Liver (tissue), 9 donors: Measurements from ENCODE around the gene SLC25A21. TPM values are rescaled to one million over a fixed set of nuclear protein-coding genes. Genes with fewer than 3 reads are reported as not detected.

Experiments
- DNase-seq: peaks from one replicate; pipeline ENCODE4 v3.0.0-alpha.2; 2017; ENCODE audit warnings: low spot score
- H3K27ac ChIP-seq, 2 donors: one replicate each; pipeline ENCODE4 v1.7.0; 2013; ENCODE audit warnings: inconsistent platforms in 2 of 2, low read length in 2 of 2, control low read depth in 1 of 2, low read depth in 1 of 2, mild to moderate bottlenecking in 1 of 2
- H3K27me3 ChIP-seq, 4 donors: one replicate each; pipeline versions ENCODE4 v1.6.1 to v1.7.0; 2013; ENCODE audit warnings: low read length in 3 of 4, inconsistent platforms in 1 of 4, mild to moderate bottlenecking in 1 of 4, moderate library complexity in 1 of 4; ENCODE audit not compliant: control insufficient read depth in 4 of 4, insufficient read depth in 4 of 4
- H3K36me3 ChIP-seq, 4 donors: one replicate each; pipeline versions ENCODE4 v1.6.1 to v1.7.0; 2013; ENCODE audit warnings: low read length in 3 of 4, mild to moderate bottlenecking in 3 of 4, low read depth in 1 of 4, moderate library complexity in 1 of 4; ENCODE audit not compliant: control insufficient read depth in 4 of 4, insufficient read depth in 3 of 4
- H3K4me1 ChIP-seq, 4 donors: one replicate each; pipeline versions ENCODE4 v1.6.1 to v1.7.0; 2013; ENCODE audit warnings: low read length in 3 of 4, mild to moderate bottlenecking in 3 of 4, moderate library complexity in 1 of 4; ENCODE audit not compliant: control insufficient read depth in 4 of 4, insufficient read depth in 4 of 4
- H3K4me3 ChIP-seq, 3 donors: one replicate each; pipeline versions ENCODE4 v1.6.1 to v1.7.0; 2013; ENCODE audit warnings: low read length in 3 of 3, control low read depth in 1 of 3, low read depth in 1 of 3, mild to moderate bottlenecking in 1 of 3
- H3K9ac ChIP-seq, 2 donors: one replicate each; pipeline ENCODE4 v1.7.0; 2013; ENCODE audit warnings: low read length in 2 of 2, mild to moderate bottlenecking in 2 of 2, moderate library complexity in 2 of 2, control low read depth in 1 of 2, low read depth in 1 of 2
- H3K9me3 ChIP-seq, 4 donors: one replicate each; pipeline versions ENCODE4 v1.6.1 to v1.7.0; 2013; ENCODE audit warnings: low read length in 3 of 4; ENCODE audit not compliant: control insufficient read depth in 4 of 4
- ATF3 ChIP-seq: IDR thresholded peaks from 2 replicates; pipeline ENCODE4 v1.6.1; 2016; ENCODE audit warnings: antibody characterized with exemption
- EGR1 ChIP-seq, 2 donors: IDR thresholded peaks; 2 replicates each; pipeline ENCODE4 v1.6.1; 2016 to 2018; ENCODE audit warnings: antibody characterized with exemption in 2 of 2, low read depth in 2 of 2
- FOXA1 ChIP-seq: IDR thresholded peaks from 2 replicates; pipeline ENCODE4 v1.6.1; 2016; ENCODE audit warnings: antibody characterized with exemption
- FOXA2 ChIP-seq: IDR thresholded peaks from 2 replicates; pipeline ENCODE4 v1.6.1; 2016; ENCODE audit warnings: antibody characterized with exemption
- GABPA ChIP-seq, 2 donors: IDR thresholded peaks in 1 of 2; conservative IDR thresholded peaks in 1 of 2; 2 replicates each; pipeline ENCODE4 v1.6.1; 2016; ENCODE audit warnings: antibody characterized with exemption in 2 of 2, mild to moderate bottlenecking in 1 of 2, moderate library complexity in 1 of 2
- HNF4A ChIP-seq, 2 donors: conservative IDR thresholded peaks; 2 replicates each; pipeline ENCODE4 v1.6.1; 2016; ENCODE audit warnings: antibody characterized with exemption in 2 of 2, mild to moderate bottlenecking in 2 of 2
- HNF4G ChIP-seq: IDR thresholded peaks from 2 replicates; pipeline ENCODE4 v1.6.1; 2016; ENCODE audit warnings: antibody characterized with exemption
- JUND ChIP-seq, 2 donors: IDR thresholded peaks; 2 replicates each; pipeline ENCODE4 v1.6.1; 2016; ENCODE audit warnings: antibody characterized with exemption in 2 of 2
- NR2F2 ChIP-seq: IDR thresholded peaks from 2 replicates; pipeline ENCODE4 v1.6.1; 2016; ENCODE audit warnings: antibody characterized with exemption
- RAD21 ChIP-seq, 2 donors: IDR thresholded peaks; 2 replicates each; pipeline ENCODE4 v1.6.1; 2016; ENCODE audit warnings: antibody characterized with exemption in 2 of 2, mild to moderate bottlenecking in 2 of 2
- RXRA ChIP-seq, 2 donors: IDR thresholded peaks; 2 replicates each; pipeline ENCODE4 v1.6.1; 2017 to 2018; ENCODE audit warnings: antibody characterized with exemption in 2 of 2, mild to moderate bottlenecking in 1 of 2
- SP1 ChIP-seq: IDR thresholded peaks from 2 replicates; pipeline ENCODE4 v1.6.1; 2018; ENCODE audit warnings: antibody characterized with exemption, mild to moderate bottlenecking
- TAF1 ChIP-seq: conservative IDR thresholded peaks from 2 replicates; pipeline ENCODE4 v1.6.1; 2016; ENCODE audit warnings: antibody characterized with exemption, mild to moderate bottlenecking
- YY1 ChIP-seq: IDR thresholded peaks from 2 replicates; pipeline ENCODE4 v1.6.1; 2016; ENCODE audit warnings: antibody characterized with exemption, mild to moderate bottlenecking
- WGBS: extraction: QIAGEN DNeasy Blood & Tissue Kit; methylation state at CpG from one replicate; pipeline ENCODE4 v1.1.7; 2013; 5-methylcytosine and 5-hydroxymethylcytosine counted together
- polyA plus RNA-seq, 2 donors: library from polyadenylated mRNA; stranded (reverse) in 1 of 2; unstranded in 1 of 2; fragments of 200-250 nt in 1 of 2; fragments of >200 nt in 1 of 2; fragmentation: Nextera tagmentation in 1 of 2; extraction: Ambion mirVana in 1 of 2; gene quantifications; one replicate each; pipeline versions ENCODE4 v1.2.1 to v1.2.3, GENCODE V29; 2013 to 2015
- total RNA-seq, 2 donors: library from RNA; depleted of rRNA; stranded (reverse); fragments of >200 nt; gene quantifications; one replicate each; pipeline ENCODE4 v1.2.3, GENCODE V29; 2014
- TF ChIP-seq, protein P1 (sequence below): IDR thresholded peaks from 2 replicates; pipeline ENCODE4 v1.6.1; 2016; ENCODE audit warnings: antibody characterized with exemption
- TF ChIP-seq, protein P2 (sequence below): IDR thresholded peaks from 2 replicates; pipeline ENCODE4 v1.6.1; 2016; ENCODE audit warnings: antibody characterized with exemption, mild to moderate bottlenecking
- TF ChIP-seq, protein P3 (sequence below): fragments of 150-350 bp; IDR thresholded peaks from 2 replicates; pipeline ENCODE4 v1.5.1; 2017; ENCODE audit warnings: improper control_type of control experiment, low read depth, low read length; ENCODE audit not compliant: missing input control
- TF ChIP-seq, protein P4 (sequence below): IDR thresholded peaks from 2 replicates; pipeline ENCODE4 v1.6.1; 2016; ENCODE audit warnings: antibody characterized with exemption
- donor health status: healthy.
- donor health status: healthy.
- donor health status: healthy.
- donor health status: healthy.
- donor health status: healthy.

SLC25A21 gene
- total and polyA plus RNA-seq, 4 donors, result 0.13 to 24.3 (median 0.23) TPM

DNA sequence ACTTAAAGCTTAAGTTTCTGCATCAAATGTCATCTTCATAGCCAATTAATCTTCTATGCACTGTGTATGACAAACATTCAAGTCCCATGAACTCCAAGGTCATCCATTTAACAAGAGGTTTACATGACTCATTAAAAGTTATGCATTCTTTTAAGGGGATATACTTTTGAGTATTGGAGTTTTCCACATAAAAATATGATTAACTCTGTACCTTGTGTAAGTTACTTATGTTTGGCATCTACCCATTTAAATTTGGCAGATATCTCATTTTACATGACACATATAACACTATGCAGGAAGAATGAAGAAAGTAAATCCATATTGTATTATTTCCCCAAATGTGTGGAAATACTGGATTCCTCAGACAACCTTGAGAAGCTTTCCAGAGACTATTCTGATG lies 270.5 kb downstream of the SLC25A21 start:
- H3K27ac ChIP-seq, result no peak overlapping the region
- no peaks in the 10 kb centered on the region for H3K4me1 ChIP-seq
- no peaks in the 10 kb centered on the region for H3K27me3 ChIP-seq
- H3K36me3 ChIP-seq, result no peaks in the 10 kb centered on the region
- H3K4me3 ChIP-seq, result no peak overlapping the region
- H3K9me3 ChIP-seq, result no peaks in the 10 kb centered on the region
- no peak overlapping the region for H3K9ac ChIP-seq
- DNase-seq, result no peak
- TF ChIP-seq JUND (IDR thresholded peaks at IDR 0.05) (no peak), RXRA (IDR thresholded peaks at IDR 0.05) (no peak), FOXA1 (no peak), ATF3 (no peak), FOXA2 (no peak), SP1 (no peak), HNF4A (conservative IDR thresholded peaks at IDR 0.05) (no peak), TAF1 (no peak), EGR1 (IDR thresholded peaks at IDR 0.05; ENCODE audit: low read depth in 2 of 2) (no peak), RAD21 (IDR thresholded peaks at IDR 0.05) (no peak), YY1 (no peak), HNF4G (no peak), GABPA (IDR thresholded peaks at IDR 0.05 in 1 of 2, conservative IDR thresholded peaks at IDR 0.05 in 1 of 2) (no peak)
- TF ChIP-seq, protein P1, sequence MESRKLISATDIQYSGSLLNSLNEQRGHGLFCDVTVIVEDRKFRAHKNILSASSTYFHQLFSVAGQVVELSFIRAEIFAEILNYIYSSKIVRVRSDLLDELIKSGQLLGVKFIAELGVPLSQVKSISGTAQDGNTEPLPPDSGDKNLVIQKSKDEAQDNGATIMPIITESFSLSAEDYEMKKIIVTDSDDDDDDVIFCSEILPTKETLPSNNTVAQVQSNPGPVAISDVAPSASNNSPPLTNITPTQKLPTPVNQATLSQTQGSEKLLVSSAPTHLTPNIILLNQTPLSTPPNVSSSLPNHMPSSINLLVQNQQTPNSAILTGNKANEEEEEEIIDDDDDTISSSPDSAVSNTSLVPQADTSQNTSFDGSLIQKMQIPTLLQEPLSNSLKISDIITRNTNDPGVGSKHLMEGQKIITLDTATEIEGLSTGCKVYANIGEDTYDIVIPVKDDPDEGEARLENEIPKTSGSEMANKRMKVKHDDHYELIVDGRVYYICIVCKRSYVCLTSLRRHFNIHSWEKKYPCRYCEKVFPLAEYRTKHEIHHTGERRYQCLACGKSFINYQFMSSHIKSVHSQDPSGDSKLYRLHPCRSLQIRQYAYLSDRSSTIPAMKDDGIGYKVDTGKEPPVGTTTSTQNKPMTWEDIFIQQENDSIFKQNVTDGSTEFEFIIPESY, result no peak
- TF ChIP-seq, protein P2, sequence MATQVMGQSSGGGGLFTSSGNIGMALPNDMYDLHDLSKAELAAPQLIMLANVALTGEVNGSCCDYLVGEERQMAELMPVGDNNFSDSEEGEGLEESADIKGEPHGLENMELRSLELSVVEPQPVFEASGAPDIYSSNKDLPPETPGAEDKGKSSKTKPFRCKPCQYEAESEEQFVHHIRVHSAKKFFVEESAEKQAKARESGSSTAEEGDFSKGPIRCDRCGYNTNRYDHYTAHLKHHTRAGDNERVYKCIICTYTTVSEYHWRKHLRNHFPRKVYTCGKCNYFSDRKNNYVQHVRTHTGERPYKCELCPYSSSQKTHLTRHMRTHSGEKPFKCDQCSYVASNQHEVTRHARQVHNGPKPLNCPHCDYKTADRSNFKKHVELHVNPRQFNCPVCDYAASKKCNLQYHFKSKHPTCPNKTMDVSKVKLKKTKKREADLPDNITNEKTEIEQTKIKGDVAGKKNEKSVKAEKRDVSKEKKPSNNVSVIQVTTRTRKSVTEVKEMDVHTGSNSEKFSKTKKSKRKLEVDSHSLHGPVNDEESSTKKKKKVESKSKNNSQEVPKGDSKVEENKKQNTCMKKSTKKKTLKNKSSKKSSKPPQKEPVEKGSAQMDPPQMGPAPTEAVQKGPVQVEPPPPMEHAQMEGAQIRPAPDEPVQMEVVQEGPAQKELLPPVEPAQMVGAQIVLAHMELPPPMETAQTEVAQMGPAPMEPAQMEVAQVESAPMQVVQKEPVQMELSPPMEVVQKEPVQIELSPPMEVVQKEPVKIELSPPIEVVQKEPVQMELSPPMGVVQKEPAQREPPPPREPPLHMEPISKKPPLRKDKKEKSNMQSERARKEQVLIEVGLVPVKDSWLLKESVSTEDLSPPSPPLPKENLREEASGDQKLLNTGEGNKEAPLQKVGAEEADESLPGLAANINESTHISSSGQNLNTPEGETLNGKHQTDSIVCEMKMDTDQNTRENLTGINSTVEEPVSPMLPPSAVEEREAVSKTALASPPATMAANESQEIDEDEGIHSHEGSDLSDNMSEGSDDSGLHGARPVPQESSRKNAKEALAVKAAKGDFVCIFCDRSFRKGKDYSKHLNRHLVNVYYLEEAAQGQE, result no peak
- TF ChIP-seq, protein P3, sequence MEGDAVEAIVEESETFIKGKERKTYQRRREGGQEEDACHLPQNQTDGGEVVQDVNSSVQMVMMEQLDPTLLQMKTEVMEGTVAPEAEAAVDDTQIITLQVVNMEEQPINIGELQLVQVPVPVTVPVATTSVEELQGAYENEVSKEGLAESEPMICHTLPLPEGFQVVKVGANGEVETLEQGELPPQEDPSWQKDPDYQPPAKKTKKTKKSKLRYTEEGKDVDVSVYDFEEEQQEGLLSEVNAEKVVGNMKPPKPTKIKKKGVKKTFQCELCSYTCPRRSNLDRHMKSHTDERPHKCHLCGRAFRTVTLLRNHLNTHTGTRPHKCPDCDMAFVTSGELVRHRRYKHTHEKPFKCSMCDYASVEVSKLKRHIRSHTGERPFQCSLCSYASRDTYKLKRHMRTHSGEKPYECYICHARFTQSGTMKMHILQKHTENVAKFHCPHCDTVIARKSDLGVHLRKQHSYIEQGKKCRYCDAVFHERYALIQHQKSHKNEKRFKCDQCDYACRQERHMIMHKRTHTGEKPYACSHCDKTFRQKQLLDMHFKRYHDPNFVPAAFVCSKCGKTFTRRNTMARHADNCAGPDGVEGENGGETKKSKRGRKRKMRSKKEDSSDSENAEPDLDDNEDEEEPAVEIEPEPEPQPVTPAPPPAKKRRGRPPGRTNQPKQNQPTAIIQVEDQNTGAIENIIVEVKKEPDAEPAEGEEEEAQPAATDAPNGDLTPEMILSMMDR, result no peak
- TF ChIP-seq, protein P4, sequence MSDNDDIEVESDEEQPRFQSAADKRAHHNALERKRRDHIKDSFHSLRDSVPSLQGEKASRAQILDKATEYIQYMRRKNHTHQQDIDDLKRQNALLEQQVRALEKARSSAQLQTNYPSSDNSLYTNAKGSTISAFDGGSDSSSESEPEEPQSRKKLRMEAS, result no peak

GRCh38 chr14:36900846-36901245 lies 271.6 kb downstream of the SLC25A21 start:
- H3K36me3 ChIP-seq, result no peaks in the 10 kb centered on the region
- WGBS, result 73% methylated on average over 2 of the region's 2 CpGs
- H3K27me3 ChIP-seq, result no peaks in the 10 kb centered on the region
- no peak overlapping the region for H3K4me3 ChIP-seq
- no peaks in the 10 kb centered on the region for H3K9me3 ChIP-seq
- DNase-seq, result no peak
- no peak overlapping the region for H3K27ac ChIP-seq
- no peak overlapping the region for H3K9ac ChIP-seq
- no peaks in the 10 kb centered on the region for H3K4me1 ChIP-seq
- TF ChIP-seq, protein P1, result no peak
- TF ChIP-seq NR2F2 (no peak), GABPA (IDR thresholded peaks at IDR 0.05 in 1 of 2, conservative IDR thresholded peaks at IDR 0.05 in 1 of 2) (no peak), RAD21 (IDR thresholded peaks at IDR 0.05) (no peak), EGR1 (IDR thresholded peaks at IDR 0.05; ENCODE audit: low read depth in 2 of 2) (no peak), FOXA1 (no peak), TAF1 (no peak), FOXA2 (no peak), ATF3 (no peak), HNF4A (conservative IDR thresholded peaks at IDR 0.05) (no peak)
- TF ChIP-seq, protein P2, result no peak
- TF ChIP-seq, protein P4, result no peak
